ENCODE data around the gene COL5A1.

DNA sequence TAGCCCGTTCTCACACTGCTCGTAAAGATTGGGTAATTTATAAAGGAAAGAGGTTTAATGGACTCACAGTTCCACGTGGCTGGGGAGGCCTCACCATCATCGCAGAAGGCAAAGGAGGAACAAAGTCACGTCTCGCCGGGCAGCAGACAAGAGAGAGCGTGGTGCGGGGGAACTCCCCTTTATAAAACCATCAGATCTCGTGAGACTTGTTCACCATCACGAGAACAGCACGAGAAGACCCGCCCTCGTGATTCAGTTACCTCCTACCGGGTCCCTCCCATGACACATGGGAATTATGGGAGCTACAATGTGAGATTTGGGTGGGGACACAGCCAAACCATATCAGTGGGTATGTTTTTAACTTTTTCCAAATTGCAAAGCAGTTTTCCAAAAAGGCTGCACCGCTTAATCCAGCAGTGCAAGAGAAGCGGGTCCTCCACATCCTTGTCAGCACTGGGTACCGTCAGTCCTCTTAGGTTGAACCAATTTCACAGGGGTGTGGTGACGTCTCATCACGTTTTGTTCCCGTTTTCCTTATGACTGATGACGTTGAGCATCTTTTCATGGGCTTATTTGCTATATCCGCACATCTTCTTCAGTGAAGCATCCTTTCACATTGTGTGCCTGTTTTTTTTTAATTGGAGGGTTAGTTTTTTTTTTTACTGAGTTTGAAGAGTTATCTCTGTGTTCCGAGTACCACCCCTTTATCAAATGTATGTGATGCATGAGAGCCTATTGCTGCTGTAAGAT is 231.1 kb downstream of the COL5A1 start:
- TF ChIP-seq EZH2 (IDR thresholded peaks at IDR 0.05; ENCODE audit: borderline replicate concordance, low read length): no peak
- TF ChIP-seq, protein P1, sequence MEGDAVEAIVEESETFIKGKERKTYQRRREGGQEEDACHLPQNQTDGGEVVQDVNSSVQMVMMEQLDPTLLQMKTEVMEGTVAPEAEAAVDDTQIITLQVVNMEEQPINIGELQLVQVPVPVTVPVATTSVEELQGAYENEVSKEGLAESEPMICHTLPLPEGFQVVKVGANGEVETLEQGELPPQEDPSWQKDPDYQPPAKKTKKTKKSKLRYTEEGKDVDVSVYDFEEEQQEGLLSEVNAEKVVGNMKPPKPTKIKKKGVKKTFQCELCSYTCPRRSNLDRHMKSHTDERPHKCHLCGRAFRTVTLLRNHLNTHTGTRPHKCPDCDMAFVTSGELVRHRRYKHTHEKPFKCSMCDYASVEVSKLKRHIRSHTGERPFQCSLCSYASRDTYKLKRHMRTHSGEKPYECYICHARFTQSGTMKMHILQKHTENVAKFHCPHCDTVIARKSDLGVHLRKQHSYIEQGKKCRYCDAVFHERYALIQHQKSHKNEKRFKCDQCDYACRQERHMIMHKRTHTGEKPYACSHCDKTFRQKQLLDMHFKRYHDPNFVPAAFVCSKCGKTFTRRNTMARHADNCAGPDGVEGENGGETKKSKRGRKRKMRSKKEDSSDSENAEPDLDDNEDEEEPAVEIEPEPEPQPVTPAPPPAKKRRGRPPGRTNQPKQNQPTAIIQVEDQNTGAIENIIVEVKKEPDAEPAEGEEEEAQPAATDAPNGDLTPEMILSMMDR (IDR thresholded peaks at IDR 0.05; ENCODE audit: low read length): no peak

Measured in OCI-LY1 (cell line).